ENCODE data around the gene PASK.
A peak's percentile ranks its signal among the peaks of the same experiment; 100 is the strongest.
"Not testable (repeated sequence)": the region's sequence is repeated elsewhere in the genome, so short reads cannot be mapped to it uniquely, and the experiment has no call there.

PASK gene

DNA sequence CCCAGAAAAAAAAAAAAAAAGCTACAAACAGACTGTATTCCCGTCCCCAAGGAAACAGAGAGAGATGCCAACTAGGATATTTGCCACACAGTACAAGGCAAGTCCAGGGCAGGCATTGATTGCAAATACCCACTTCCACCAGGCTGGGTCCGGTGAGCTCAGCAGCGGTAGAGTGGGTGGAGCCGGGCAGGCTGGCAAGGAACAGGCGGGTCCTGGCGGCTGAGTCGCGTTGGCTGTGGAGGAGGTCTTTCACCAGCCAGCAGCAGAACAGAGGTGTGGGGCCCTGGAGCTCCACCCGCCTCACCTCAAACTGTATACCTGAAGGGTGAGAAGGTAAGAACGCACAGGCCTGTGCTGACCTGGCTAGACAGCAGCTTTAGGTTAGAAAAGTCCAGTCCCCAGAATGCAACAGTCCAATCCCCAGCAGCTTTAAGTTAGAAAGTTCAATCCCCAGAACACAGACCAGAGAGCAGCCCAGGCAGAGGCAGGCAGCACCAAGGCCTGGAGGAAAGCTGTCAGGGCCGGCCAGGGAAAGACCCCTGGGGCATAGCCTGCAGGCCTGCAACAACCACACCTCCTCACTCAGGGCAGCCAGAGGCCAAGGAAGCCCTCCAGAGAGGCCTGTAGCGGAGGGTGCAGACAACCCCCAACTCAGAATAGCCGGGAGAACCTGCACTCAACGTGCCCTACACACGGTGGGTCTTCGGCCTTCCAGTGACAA, 25.3 kb downstream of the PASK start:
- no peak for DNase-seq

GRCh38 chr2:241122376-241123002, 26.8 kb downstream of the PASK start:
- no peak for DNase-seq

DNA sequence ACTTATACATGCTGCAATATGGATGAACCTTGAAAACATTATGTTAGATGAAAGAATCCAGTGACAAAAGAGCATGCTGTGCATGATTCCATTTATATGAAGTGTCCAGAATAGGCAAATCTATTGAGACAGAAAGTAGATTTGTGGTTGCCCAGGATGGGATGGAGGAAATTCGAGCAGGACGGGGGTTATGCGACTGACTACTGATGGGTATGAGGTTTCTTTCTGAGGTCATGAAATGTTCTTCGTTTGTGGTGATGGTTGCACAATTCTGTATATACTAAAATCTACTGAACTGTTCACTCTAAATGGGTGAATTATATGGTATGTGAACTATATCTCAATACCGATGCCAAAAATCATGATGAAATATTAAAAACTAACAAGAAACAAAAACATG, 28.3 kb downstream of the PASK start:
- peak; percentile 79 for DNase-seq

GRCh38 chr2:241120440-241120839, 28.8 kb downstream of the PASK start:
- DNase-seq: peak; percentile 67

GRCh38 chr2:241118737-241119505, 30.4 kb downstream of the PASK start:
- no peak for DNase-seq

DNA sequence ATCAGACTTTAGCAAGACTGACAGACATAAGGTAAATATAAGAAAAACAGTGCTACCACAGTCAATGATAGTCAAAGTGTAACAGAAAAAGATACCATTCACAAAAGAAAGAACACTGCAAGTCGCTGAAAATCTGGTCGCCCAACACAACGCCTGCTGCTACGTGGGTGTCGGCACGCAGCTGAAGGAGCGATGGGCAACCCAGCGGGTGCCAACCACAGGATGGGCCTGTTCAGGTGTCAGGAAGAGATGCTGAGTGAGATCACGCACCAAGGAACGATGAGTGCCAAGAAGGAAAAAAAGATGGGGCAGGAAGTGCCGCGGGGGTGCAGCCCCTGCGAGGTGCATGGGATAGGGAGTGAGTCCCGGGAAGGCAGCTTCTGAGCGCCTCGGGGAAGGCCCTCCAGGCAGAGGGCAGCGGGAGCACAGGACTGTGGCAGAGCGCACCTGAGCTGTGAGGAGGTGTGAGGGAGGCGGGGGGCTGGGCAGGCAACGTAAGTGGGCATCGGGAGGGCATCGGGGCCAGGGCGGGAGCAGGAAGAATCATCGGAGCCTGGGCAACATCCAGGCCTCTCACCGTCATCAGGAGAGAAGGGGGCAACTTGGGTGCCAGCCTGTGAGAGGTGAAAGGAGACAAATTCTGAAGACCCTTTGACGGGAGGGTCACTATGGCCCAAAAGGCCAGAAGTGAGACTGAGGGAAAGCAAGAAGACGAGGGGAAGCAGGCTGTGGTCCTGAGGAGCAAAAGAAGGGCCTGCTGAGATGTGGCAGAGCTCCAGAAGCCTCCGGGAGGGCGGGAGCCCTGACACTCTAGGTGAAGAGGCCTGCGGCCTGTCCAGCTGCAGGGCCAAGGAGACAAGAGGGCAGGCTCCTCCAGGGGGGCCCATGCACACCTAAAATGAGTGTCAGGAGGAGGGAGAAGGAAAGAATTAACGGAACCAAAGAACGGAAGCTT, 32.4 kb downstream of the PASK start:
- DNase-seq: no peak

DNA sequence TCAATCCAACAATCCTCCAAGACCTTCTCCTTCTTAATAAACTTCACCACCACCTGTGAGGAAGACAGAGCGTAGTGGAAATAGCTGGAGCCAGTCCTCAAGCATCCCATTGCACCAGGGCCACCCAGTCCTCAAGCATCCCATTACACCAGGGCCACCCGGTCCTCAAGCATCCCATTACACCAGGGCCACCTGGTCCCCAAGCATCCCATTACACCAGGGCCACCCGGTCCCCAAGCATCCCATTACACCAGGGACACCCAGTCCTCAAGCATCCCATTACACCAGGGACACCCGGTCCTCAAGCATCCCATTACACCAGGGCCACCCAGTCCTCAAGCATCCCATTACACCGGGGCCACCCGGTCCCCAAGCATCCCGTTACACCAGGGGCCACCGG, 33.9 kb downstream of the PASK start:
- DNase-seq: no peak

GRCh38 chr2:241114836-241115235, 34.4 kb downstream of the PASK start:
- no peak for DNase-seq

DNA sequence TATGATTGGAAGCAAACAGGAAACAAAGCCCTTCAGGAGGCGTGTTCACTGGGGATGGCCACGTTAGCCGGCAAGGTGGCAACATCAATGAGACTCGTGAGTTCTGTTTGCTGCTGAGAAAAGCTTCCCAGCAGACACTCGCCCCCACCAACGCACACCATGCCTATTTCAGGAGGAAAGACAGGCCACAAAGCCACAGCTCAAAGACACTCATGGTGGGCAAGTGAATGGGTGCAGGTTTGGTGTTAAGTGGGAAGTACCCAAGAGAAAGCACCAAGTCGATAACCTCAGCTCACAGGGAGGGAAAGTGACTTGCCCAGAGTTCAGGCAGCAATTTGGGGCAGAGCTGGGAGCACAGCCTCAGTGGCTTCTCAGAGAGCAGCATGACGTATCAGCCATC, 36.7 kb downstream of the PASK start:
- peak; percentile 55 for DNase-seq

DNA sequence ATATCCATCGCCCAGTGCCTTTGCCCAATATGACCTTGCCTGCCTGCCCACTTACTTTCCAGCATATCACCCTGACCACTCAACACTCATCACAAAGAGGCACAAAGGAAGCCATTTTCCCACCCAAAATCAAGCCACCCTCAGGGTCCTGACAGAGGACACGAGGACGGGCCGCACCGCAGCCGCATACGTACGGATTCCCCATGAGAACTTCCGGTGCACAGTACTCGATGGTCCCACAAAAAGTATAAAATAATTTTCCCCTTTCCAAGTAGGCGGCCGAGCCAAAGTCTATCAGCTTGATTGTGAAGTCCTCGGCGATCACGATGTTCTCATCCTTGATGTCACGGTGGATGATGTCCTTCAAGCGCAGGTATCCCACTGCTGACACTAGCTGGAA, 37.2 kb downstream of the PASK start:
- no peak for DNase-seq

- DNase-seq: no peak
Observed at GRCh38 chr2:241111440-241111805, 37.8 kb downstream of the PASK start.

DNA sequence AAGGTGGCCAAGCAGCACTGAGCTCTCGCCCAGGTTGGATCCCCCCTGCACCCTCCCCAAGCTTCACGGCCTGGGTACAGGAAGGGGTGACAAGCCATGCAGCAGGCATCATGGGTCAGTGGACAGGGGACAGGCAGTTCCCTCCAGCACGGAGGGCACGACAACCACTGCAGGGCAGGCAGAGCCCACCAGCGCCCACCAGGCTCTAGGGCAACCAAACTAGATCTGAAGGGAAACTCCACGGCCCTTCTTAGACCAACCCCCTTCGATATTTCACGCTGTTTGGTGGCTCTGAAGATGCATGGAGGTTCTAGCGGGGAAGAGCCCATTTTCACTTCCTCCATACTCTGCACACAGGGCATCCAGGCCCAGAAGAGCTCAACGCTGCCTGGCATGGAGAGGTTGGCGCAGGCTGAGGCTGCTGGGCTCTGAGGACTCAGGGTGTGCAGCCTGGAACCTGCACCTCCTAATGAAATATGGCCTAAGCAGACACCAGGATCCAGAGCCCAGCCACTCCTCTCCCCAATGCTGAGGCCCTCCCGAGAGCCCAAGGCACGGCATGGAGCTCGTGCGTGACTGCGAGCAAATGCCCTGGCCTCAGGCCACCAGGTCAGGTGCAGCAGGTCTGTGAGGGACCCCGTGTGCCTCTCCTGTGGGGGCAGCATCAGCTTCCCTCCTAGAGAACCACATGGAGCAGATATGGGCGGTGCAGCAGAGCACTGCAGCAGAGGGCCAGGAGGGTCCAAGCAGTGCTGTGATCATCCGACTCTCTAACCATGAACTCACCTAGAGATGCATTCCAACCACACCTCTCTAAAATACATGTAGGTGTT, 38.4 kb downstream of the PASK start:
- DNase-seq: peak; percentile 70

DNA sequence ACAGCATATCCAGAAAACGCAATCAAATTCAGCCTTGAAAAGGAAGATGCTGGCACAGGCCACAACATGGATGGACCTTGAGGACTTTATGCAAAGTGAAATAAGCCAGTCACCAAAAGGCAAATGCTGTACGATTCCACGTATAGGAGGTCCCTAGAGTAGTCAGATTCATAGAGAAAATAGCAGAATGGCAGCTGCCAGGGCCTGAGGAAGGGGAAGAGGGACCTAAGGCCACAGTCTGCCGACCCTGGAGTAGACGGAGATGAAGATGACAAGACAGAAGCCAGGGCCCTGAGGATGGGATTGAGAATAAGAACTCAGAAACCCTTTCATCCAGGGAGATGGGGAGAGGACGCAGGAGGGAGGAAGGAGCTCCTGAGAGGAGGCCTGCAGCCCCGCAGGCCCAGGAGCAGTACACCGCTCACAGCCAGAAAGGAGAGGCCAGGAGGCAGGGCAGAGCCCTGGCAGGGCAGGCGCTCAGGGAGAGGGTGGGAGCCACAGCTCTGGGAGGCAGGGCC, 39.1 kb downstream of the PASK start:
- DNase-seq: no peak

DNA sequence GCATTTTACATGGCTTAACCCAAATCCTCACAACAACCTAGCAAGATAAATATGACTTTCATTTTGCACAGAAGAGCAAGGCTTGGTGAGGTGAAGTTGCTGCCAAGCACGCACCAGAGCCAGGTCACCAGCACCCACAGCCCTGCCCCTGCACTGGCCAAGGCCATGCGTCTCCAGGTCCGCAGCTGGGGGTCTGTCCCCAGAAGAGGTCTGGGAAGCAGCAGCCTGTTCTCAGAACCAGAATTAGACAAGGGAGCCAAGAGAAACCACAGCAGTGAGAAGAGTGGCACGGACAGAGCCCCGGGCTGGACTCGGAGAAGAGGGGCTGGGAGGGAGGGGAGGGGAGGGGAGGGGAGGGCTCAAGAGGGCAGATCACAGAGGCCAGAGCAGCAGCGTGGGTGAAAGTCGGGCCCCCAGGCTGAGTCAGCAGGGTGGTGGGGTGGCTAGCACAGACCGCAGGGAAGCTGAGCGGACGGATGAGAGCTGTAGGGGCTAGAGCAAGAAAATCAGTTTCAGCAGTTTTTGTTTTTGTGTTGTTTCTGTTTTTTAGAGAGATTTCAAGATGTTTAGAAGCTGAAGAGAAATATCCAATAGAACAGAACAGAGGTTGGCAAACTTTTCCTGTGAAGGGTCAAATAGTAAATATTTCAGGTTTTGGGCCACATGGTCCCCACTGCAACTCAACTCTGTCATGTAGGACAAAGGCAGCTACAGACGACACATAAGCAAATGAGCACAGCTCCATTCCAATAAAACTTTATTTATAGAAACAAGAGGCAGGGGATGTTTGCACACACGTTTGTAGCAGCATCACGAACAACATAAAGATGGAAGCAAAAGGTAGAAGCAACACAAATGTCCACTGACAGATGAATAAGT, 39.8 kb downstream of the PASK start:
- DNase-seq: no peak

DNA sequence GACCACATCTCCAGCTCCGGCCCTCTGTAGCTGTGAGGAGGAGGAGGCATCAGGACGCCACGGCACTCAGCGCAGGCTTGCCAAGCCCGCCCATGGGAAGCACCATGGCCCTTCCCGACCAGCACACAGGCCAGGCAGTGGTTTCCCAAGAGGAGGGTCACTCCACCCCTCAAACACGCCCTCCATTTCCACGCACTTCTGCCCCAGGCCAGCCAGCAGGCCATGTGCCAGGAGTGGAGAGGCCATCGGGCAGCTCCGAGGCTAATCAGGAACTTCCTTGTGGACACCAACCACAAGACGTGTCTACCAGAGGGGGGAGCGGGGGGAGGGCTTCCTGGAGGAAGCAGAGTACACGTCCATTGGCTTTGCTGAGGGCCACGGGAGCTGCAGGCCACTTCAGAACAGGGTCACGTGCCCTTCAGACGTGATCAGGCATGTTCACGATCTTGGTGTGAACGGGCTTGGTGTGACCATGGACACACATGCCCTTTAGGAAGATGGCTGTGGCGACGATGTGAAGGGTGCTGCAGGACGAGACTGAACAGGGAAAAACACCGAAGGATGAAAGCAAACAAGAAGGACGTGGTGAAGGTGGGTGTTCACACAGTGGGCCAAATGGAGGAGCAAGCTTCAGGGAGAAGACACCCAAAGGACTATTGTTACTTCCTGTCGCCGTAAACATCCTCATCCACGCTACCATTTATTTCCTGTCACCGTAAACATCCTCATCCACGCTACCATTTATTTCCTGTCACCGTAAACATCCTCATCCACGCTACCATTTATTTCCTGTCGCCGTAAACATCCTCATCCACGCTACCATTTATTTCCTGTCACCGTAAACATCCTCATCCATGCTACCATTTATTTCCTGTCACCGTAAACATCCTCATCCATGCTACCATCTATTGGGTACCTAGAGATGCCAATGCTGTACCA, 40.7 kb downstream of the PASK start:
- DNase-seq: no peak

DNA sequence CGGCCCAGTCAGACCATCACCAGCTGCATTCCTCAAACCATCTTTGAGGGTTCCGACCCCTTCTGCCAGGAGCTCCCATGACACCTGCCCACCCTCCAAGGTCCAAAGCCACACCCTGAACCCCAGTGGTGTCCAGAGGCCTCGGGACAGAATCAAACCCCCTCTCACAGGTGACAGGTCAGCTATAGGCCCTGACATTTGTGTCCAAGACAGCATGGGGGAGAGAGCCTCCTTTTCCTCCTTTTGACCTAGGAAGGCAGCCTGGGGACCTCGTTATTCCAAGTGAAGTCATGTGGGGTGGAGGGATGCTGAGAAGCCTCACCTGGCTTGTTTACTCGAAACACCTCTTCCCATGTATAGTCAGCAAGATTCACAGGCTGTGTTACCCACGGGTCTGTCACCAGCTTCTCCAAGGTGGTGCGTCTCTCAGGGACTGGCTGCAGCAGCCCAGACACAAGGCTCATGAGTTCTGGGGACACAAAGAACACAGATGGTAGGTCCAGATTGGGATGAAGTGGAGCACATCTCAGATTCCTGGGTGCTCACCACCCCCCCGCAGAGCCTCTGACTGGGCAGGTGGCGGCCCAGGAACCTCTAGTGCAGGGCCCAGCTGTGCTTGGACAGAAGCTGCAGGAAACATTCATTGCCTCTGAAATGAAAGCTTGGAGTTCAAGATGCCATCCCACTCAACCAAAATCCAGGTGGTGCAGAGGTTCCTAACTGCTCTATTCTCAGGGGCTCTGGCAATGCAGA, 42.1 kb downstream of the PASK start:
- DNase-seq: no peak

DNA sequence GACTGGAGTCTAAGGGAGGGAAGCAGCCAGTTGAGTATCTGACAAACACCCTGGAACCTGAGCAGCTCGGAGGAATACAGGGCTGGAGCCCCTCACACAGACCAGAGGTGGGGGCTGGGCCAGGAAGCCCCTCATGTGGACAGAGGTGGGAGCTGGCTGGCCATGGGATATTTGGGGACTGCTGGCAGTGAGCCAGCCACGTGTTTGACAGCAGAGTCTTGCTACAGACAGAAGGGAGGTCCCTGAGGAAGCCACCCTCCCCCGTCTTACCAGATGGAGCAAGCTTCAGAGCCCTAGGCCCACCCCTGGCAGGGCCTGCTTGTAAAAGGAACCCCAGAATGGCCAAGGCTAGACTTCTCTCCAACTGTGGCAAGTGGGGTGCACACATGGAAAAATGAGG, 43.6 kb downstream of the PASK start:
- no peak for DNase-seq

- DNase-seq: not testable (repeated sequence)
Observed at GRCh38 chr2:241104611-241105010, 44.7 kb downstream of the PASK start.

DNA sequence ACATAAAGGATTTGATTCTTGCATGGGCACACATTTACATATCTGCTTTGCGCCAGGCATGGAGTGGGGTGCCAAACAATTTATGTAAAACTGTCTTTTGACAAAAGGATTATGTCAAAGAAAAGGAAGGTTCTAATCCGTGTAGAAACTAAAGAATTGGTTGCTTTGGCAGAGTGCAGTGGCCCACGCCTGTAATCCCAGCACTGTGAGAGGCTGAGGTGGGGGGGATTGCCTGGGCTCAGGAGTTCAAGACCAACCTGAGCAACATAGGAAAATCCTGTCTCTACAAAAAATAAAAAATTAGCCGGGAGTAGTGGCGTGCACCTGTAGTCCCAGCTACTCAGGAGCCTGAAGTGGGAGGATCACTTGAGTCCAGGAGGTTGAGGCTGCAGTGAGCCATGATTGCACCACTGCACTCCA, 46.1 kb downstream of the PASK start:
- DNase-seq: no peak

Data from MV-4-11 (cell line).